NK-92 treated with Interleukin-12 subunit alpha and Interleukin-12 subunit beta, amount 100 ng/mL, for 24 hours (cell line): ENCODE data around the gene JSRP1.
A peak's percentile ranks its signal among the peaks of the same experiment; 100 is the strongest.
"Not testable (repeated sequence)": the region's sequence is repeated elsewhere in the genome, so short reads cannot be mapped to it uniquely, and the experiment has no call there.

Experiments used
- DNase-seq: peaks from one replicate; lab custom pipeline; 2025; lab: John Stamatoyannopoulos, UW

The JSRP1 gene

GRCh38 chr19:2282062-2282861 lies 26.0 kb upstream of the JSRP1 start, which contains the start of gene PEAK3:
PEAK3 (minus strand) TSS chr19:2282175; CDS start chr19:2280931, 1,244 bp downstream.
- DNase-seq: no peak

GRCh38 chr19:2281265-2282061 lies 25.2 kb upstream of the JSRP1 start:
- DNase-seq: not testable (repeated sequence)

- no peak for DNase-seq
These were observed 24.5 kb upstream of the JSRP1 start for GRCh38 chr19:2280633-2281264.

GRCh38 chr19:2278459-2279158 lies 22.4 kb upstream of the JSRP1 start:
- no peak for DNase-seq

- no peak for DNase-seq
These were observed 20.9 kb upstream of the JSRP1 start for GRCh38 chr19:2277138-2277537.

GRCh38 chr19:2276429-2276986 lies 20.3 kb upstream of the JSRP1 start:
- DNase-seq: no peak

GRCh38 chr19:2275588-2276428 lies 19.6 kb upstream of the JSRP1 start:
- DNase-seq: no peak

- no peak for DNase-seq
These were observed 18.8 kb upstream of the JSRP1 start for GRCh38 chr19:2274931-2275535.

GRCh38 chr19:2274185-2274711 lies 18.0 kb upstream of the JSRP1 start:
- no peak for DNase-seq

- DNase-seq: peak; percentile 71
These were observed 17.4 kb upstream of the JSRP1 start for GRCh38 chr19:2273356-2274184.

- DNase-seq: no peak
These were observed 15.3 kb upstream of the JSRP1 start for GRCh38 chr19:2271234-2272103.

- DNase-seq: peak; percentile 69
These were observed 14.4 kb upstream of the JSRP1 start for GRCh38 chr19:2270423-2271233.

- DNase-seq: peak; percentile 69
These were observed 13.9 kb upstream of the JSRP1 start for GRCh38 chr19:2270157-2270422.

GRCh38 chr19:2269244-2270156 lies 13.3 kb upstream of the JSRP1 start:
- peak; percentile 95 for DNase-seq

GRCh38 chr19:2268861-2269243 lies 12.6 kb upstream of the JSRP1 start:
- no peak for DNase-seq

- DNase-seq: no peak
These were observed 12.2 kb upstream of the JSRP1 start for GRCh38 chr19:2268480-2268830.
